Inflammatory macrophage (primary cell): ENCODE measurements around the gene HPCAL4.

Experiments
- DNase-seq, 2 donors: peaks; one replicate each; pipeline ENCODE4 v3.0.0-alpha.2; 2020 to 2022

Gene HPCAL4

GRCh38 chr1:39700348-39700747 lies 9.1 kb upstream of the HPCAL4 start:
- DNase-seq, result no peak

- no peak for DNase-seq
These were observed 8.2 kb upstream of the HPCAL4 start for GRCh38 chr1:39699419-39699818.

GRCh38 chr1:39698568-39698967 lies 7.3 kb upstream of the HPCAL4 start:
- no peak for DNase-seq

- DNase-seq, result no peak
These were observed 5.2 kb upstream of the HPCAL4 start for GRCh38 chr1:39696448-39696847.

GRCh38 chr1:39695016-39695415 lies 3.8 kb upstream of the HPCAL4 start:
- DNase-seq, result peak in 1 of 2 donors; percentile 8

GRCh38 chr1:39694026-39694425 lies 2.8 kb upstream of the HPCAL4 start:
- DNase-seq, result no peak

GRCh38 chr1:39692152-39693074 lies 1.2 kb upstream of the HPCAL4 start:
- no peak for DNase-seq

GRCh38 chr1:39690794-39691382 lies 345 bp downstream of the HPCAL4 start:
- no peak for DNase-seq

- DNase-seq, result no peak
These were observed 1.0 kb downstream of the HPCAL4 start for GRCh38 chr1:39690225-39690624.

GRCh38 chr1:39689635-39690034 lies 1.6 kb downstream of the HPCAL4 start:
- DNase-seq, result no peak

GRCh38 chr1:39689214-39689613 lies 2.0 kb downstream of the HPCAL4 start:
- no peak for DNase-seq

GRCh38 chr1:39688706-39689105 lies 2.5 kb downstream of the HPCAL4 start:
- DNase-seq, result no peak

- no peak for DNase-seq
These were observed 4.0 kb downstream of the HPCAL4 start for GRCh38 chr1:39687243-39687642.

- DNase-seq, result no peak
These were observed 6.2 kb downstream of the HPCAL4 start for GRCh38 chr1:39685071-39685470.

- DNase-seq, result no peak
These were observed 6.9 kb downstream of the HPCAL4 start for GRCh38 chr1:39684313-39684664.

- no peak for DNase-seq
These were observed 7.5 kb downstream of the HPCAL4 start for GRCh38 chr1:39683591-39684312.

GRCh38 chr1:39681999-39682398 lies 9.2 kb downstream of the HPCAL4 start:
- DNase-seq, result no peak

- no peak for DNase-seq
These were observed 9.9 kb downstream of the HPCAL4 start for GRCh38 chr1:39681294-39681693.

GRCh38 chr1:39680751-39681150 lies 10.5 kb downstream of the HPCAL4 start:
- no peak for DNase-seq

- no peak for DNase-seq
These were observed 11.4 kb downstream of the HPCAL4 start for GRCh38 chr1:39679821-39680220.

- DNase-seq, result no peak
These were observed 12.3 kb downstream of the HPCAL4 start for GRCh38 chr1:39678889-39679288.

GRCh38 chr1:39677645-39678044 lies 13.6 kb downstream of the HPCAL4 start:
- DNase-seq, result no peak

GRCh38 chr1:39676948-39677548 lies 14.2 kb downstream of the HPCAL4 start:
- DNase-seq, result peak in 1 of 2 donors; percentile 31
